ENCODE data around the gene CRIP1.

The CRIP1 gene

DNA sequence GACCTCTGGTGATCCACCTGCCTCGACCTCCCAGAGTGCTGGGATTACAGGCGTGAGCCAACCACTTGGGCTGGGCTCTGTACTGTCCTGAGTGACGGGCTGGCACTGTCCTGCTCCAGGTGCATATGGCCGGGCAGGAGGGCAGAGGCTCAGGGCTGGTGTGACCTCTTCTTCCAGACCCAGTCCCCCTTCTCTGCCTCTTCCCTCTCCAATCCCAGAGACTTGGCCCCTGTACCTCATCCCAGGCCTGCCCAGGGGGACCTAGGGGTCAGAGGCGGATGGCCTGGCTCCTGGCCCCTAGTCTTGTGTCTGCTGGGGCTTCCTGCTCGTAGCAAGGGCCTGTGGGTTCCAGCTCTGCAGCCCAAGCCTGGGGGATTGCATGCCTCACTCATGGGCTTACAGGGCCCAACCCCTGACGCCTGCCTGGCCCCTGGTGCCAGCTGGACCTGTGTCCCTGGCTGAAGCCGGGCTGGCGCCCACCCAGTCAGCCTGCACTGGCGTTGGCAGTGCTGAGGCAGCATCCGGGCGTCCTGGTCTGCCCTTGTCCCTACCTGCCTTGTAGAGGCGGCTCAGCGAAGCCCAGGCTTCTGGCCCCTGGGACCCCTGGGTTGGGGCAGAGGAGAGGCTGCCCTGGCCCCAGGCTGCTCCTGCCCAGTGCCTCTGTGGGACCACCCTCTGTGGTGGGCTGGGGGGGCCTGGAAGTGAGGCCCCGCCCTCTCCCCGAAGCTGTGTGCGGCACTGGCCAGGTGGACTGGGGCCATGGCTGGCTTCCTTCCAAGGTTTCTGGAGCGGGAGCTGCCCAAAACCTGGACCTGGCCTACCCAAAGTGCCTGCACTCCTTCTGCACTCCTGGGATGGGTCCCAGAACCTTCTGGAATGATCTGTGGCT is 8.7 kb downstream of the CRIP1 start:
- DNase-seq (ENCODE audit: extremely low read depth, low read depth), result no peak
- TF ChIP-seq, protein P1, sequence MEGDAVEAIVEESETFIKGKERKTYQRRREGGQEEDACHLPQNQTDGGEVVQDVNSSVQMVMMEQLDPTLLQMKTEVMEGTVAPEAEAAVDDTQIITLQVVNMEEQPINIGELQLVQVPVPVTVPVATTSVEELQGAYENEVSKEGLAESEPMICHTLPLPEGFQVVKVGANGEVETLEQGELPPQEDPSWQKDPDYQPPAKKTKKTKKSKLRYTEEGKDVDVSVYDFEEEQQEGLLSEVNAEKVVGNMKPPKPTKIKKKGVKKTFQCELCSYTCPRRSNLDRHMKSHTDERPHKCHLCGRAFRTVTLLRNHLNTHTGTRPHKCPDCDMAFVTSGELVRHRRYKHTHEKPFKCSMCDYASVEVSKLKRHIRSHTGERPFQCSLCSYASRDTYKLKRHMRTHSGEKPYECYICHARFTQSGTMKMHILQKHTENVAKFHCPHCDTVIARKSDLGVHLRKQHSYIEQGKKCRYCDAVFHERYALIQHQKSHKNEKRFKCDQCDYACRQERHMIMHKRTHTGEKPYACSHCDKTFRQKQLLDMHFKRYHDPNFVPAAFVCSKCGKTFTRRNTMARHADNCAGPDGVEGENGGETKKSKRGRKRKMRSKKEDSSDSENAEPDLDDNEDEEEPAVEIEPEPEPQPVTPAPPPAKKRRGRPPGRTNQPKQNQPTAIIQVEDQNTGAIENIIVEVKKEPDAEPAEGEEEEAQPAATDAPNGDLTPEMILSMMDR (IDR thresholded peaks at IDR 0.05; ENCODE audit: low read depth, low read length, missing control alignments), result no peak
- H3K4me3 ChIP-seq (replicated peaks; ENCODE audit: low read depth, low read length), result no peak overlapping the region

DNA sequence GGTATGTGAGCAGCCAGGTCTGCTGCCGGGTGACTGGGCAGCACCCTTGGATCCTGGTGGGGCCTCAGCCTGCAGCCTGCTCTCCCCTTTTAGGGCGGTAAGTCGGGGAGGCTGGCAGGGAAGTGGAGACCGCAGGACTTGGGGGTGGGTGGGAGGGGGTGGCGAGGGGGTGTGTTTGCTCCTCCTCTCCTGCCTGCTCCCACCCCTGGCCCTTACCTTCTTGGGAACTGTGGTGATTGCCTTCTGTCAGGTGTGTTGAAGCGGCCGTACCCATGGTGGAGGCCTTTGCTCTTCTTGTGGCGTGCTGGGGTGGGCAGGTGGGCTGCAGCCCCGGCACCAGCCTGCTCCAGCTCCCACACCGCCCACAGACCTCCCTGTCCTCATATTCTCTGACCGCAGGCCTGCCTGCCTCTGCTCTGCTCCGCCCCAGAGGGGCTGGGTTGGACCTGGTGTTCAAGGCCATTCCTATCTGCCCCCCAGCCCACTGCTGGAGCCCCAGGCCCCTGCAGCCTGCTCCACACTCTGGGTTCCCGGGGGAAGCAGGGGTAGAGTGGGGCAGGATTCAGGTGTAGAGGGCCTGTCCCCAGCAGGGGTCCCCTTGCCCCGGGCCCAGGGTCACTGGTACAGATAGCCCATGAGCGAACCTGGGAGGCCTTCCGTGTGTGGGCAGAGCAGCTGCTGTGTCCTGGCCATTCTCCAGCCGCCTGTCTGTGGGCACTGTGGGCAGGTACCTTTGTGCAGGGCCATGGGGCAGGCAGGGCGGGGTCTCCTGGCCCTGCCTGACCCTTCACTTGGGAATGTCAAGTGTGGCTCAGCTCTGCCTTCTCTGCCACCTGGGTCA is 9.5 kb downstream of the CRIP1 start:
- no peak for DNase-seq (ENCODE audit: extremely low read depth, low read depth)
- no peak overlapping the region for H3K4me3 ChIP-seq (replicated peaks; ENCODE audit: low read depth, low read length)
- TF ChIP-seq, protein P1 (IDR thresholded peaks at IDR 0.05; ENCODE audit: low read depth, low read length, missing control alignments), result no peak

DNA sequence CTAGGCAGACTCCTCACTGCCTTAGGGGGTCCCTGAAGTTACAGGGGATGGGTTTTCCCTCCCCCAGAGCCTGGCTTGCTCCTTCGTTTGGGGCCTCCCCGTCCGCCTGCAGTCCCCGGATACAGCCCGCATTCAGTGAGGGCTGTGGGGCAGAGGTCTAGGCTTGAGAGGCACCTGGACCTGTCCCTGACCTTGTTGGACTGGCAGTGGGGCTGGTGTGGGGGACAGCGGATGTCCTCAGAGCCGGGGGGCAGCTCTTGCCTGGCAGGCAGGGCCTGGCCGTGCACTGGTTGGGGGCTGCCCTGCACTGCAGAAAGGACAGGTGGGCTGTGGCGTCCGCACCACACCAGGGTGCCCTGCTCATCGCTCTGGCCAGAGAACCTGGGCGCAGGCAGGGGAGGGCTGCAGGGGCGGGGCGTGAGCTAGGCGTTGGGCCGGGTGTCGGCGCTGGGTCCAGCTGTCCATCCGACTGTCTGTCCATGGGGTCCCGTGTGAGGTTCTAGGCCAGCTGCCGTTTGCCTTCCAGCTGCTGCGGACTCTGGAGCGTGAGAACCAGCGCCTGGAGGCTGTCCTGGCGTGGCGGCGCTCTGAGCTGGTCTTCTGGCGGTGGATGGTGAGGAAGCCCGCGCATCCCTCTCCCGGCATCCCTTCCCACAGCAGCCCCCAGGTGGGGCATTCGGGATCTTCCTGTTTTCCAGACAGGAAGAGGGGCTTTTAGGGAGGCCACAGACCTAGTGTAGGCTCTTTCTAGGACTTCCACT is 10.3 kb downstream of the CRIP1 start:
- H3K4me3 ChIP-seq (replicated peaks; ENCODE audit: low read depth, low read length), result no peak overlapping the region
- no peak for DNase-seq (ENCODE audit: extremely low read depth, low read depth)
- TF ChIP-seq, protein P1 (IDR thresholded peaks at IDR 0.05; ENCODE audit: low read depth, low read length, missing control alignments), result no peak

DNA sequence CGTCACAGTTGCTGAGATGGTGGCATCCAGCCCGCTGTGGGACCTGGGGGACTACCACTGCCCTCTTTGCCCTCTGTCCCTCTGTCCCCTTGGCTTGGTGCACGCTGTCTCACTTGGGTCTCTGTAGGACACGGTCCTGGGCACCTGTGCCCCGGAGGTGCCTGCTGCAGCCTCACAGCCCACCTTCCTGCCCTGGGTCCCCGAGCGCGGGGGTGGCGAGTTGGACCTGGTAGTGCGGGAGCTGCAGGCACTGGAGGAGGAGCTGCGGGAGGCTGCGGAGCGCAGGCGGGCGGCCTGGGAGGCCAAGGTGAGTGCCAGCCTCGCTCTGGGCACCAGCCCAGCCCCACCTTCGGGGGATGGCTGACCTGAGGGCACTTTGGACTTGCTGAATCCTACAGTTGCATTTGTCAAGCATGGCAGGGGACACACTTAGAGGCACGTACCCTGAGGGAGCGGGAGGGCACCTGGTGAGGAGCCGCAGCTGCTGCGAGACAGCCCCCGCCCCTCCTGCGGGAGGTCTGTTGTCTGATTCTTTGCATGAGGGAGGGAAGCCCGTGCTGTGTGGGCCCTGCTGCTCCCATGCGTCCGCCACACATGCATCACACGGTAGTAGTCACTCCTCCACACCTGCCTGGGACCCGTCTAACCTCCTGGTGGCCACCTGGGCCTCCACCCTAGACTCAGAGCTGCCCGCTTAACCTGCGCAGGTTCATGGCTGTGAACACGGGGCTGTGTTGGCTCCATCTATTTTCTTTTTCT is 11.2 kb downstream of the CRIP1 start:
- DNase-seq (ENCODE audit: extremely low read depth, low read depth), result no peak
- H3K4me3 ChIP-seq (replicated peaks; ENCODE audit: low read depth, low read length), result no peak overlapping the region
- TF ChIP-seq, protein P1 (IDR thresholded peaks at IDR 0.05; ENCODE audit: low read depth, low read length, missing control alignments), result no peak

DNA sequence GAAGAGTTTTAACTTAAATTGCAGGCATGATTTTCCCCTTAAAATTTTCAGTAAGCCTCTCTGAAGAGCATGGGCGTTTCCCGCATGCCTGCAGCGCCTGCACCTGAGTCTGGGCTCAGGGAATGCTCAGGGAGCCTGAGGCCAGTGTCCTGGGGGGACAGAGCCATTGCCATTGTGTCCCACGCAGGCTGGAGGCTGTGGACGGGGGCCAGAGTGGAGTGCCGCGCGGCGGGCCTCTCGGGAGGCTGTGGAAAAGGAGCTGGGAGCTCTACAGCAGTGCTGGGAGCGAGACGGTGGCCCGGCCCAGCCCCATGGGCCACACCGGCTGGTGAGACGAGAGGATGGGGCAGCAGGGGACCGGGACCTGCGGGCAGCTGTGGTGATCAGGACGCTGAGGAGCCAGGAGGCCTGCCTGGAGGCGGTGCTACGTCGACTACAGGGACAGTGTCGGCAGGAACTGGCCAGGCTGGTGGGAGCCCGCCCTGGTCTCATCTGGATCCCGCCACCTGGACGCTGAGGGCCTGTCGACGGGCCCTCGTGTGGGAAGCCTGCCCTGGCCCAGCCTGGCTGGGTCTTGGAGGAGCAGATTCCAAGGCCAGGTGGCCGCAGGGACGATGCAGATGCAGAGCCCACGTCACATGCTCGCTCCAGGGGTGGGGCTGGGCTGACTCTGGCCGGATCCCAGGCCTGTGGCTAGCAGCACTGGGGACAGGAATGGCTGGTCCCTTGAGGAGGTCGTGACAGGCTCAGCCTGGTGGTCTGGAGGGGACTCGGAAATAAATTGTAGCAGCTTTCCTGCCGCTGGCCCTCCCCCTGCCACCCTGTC is 12.0 kb downstream of the CRIP1 start:
- TF ChIP-seq, protein P1 (IDR thresholded peaks at IDR 0.05; ENCODE audit: low read depth, low read length, missing control alignments), result no peak
- H3K4me3 ChIP-seq (replicated peaks; ENCODE audit: low read depth, low read length), result no peak overlapping the region
- DNase-seq (ENCODE audit: extremely low read depth, low read depth), result no peak

All from HFF-Myc (cell line).